Measurements from ENCODE around the gene UNC119.

Gene UNC119

DNA sequence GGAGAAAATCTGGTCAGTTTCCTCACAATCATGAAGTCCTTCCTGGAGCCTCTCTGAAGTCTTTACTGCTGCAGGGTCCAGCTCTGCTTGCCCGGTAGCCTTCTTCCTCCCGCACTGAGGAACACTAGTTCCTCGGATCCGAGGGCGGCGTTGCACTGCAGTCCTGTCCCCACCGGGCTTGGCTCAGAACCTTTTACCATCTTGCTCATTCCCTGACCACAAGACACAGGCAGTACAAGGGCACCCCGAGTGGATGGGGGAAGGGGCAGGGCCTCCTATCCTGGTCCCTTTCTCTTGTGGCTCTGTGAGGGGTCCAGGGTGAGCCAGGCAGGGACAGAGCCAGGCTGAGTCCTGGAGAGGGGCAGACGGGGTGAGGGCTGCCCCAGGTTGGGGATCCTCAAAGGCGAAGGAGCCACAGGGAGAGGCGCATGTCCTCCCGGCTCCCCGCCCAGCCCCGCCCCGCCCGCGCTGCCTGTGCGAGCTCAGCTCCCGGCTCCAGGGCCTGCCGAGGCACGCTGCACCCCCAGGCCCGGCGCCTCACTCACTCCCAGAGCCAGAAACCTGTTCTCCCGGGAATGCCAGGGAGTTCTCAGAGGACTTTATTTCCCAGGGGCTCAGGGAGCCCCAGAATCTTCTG lies 44.7 kb downstream of the UNC119 start:
- no peak overlapping the region for H3K4me3 ChIP-seq (replicated peaks; ENCODE audit: low read depth, low read length)
- TF ChIP-seq, protein P1, sequence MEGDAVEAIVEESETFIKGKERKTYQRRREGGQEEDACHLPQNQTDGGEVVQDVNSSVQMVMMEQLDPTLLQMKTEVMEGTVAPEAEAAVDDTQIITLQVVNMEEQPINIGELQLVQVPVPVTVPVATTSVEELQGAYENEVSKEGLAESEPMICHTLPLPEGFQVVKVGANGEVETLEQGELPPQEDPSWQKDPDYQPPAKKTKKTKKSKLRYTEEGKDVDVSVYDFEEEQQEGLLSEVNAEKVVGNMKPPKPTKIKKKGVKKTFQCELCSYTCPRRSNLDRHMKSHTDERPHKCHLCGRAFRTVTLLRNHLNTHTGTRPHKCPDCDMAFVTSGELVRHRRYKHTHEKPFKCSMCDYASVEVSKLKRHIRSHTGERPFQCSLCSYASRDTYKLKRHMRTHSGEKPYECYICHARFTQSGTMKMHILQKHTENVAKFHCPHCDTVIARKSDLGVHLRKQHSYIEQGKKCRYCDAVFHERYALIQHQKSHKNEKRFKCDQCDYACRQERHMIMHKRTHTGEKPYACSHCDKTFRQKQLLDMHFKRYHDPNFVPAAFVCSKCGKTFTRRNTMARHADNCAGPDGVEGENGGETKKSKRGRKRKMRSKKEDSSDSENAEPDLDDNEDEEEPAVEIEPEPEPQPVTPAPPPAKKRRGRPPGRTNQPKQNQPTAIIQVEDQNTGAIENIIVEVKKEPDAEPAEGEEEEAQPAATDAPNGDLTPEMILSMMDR (IDR thresholded peaks at IDR 0.05; ENCODE audit: low read depth, low read length, missing control alignments) = no peak
- no peak for DNase-seq (ENCODE audit: extremely low read depth, low read depth)

DNA sequence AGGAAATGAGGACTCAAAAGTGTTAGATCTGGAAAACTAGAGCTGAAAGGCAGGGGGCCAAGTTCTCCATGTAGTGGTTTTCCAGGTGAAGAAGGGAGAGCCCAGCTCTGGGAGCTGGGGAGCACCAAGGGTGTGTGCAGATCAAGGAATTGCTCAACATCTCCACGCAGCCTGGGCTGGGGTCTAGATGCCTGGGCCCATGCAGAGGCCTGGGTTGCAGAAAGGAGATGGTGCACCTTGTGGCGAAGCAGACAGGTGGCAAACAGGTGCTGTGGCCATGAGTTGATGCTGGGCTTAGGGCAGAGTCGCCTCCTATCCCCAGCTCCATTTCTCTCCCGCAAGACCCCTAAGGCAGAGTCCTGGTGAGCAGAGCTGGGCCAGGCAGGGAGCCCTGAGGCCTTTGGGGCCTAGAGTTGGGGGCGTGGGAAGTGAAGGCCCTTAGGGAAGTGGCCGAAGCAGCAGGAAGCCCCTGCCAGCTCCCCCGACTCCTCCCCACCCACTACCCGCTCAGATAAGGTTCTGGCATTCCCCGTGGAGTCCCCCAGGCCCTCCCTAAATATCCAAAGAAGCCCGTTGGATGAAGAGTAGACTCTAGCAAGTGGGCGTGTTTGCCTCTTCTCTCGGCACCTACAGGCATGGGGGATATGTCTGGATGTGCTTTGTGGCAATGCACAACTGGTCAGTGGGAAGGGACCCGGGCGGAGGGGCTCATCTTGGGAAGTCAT lies 45.5 kb downstream of the UNC119 start:
- H3K4me3 ChIP-seq (replicated peaks; ENCODE audit: low read depth, low read length) = no peak overlapping the region
- DNase-seq (ENCODE audit: extremely low read depth, low read depth) = no peak
- TF ChIP-seq, protein P1 (IDR thresholded peaks at IDR 0.05; ENCODE audit: low read depth, low read length, missing control alignments) = no peak

DNA sequence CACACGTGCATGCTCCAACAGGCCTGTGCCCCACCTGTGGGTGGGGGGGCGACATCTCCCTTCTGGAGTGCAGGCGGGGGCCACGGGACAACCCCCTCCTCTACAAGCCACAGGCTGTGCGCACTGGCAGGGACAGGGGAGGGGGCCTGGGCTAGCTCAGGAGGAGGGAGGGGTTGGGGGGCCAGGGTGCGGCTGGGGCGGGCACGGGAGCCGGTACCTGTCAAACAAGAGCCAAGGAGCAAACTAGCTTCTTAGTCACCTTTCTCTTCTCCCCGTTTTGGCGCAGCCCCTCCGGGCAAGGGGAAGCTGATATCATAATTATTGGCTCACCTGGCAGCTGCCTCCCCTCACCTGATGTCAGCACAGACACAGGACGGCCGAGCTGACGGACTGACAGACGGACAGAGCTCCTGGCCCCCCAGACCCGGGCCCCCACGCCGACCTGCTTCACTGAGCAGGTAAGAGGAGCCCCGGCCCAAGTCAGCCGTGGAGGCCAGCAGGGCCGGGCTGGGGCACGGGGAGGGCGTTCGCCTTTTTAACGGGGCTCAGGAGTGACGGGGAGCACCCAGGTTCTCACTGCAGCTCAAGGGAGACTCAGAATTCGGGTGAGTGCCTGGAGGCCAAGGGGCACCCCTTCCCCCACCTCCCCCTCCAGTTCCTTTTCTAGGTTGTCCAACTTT lies 46.3 kb downstream of the UNC119 start, which contains the start of gene FOXN1:
Gene FOXN1 (plus strand): TSS at position 363 of the 680 bp plus-strand sequence. CDS start 17,622 bp downstream, outside the sequence.
- TF ChIP-seq, protein P1 (IDR thresholded peaks at IDR 0.05; ENCODE audit: low read depth, low read length, missing control alignments) = no peak
- no peak within 1 kb of the TSS for H3K4me3 ChIP-seq (replicated peaks; ENCODE audit: low read depth, low read length)
- DNase-seq (ENCODE audit: extremely low read depth, low read depth) = no peak

DNA sequence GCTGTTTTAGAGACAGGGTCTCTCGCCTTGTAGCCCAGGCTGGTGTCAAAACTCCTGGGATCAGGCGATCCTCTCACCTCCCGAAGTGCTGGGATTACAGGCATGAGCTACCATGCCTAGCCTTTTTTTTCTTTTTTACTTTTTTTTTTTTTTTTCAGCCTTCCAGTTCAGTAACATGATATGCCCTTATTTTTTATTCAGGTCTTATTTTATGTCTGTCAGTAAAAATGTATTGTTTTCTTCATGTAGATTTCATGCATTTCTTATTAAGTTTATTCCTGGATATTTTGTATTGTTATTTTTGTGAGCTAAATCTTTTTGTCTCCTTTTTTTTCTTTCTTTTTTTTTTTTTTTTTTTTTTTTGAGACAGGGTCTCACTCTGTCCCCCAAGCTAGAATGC lies 49.0 kb downstream of the UNC119 start:
- no peak for DNase-seq (ENCODE audit: extremely low read depth, low read depth)
- TF ChIP-seq, protein P1 (IDR thresholded peaks at IDR 0.05; ENCODE audit: low read depth, low read length, missing control alignments) = no peak
- H3K4me3 ChIP-seq (replicated peaks; ENCODE audit: low read depth, low read length) = no peak overlapping the region

DNA sequence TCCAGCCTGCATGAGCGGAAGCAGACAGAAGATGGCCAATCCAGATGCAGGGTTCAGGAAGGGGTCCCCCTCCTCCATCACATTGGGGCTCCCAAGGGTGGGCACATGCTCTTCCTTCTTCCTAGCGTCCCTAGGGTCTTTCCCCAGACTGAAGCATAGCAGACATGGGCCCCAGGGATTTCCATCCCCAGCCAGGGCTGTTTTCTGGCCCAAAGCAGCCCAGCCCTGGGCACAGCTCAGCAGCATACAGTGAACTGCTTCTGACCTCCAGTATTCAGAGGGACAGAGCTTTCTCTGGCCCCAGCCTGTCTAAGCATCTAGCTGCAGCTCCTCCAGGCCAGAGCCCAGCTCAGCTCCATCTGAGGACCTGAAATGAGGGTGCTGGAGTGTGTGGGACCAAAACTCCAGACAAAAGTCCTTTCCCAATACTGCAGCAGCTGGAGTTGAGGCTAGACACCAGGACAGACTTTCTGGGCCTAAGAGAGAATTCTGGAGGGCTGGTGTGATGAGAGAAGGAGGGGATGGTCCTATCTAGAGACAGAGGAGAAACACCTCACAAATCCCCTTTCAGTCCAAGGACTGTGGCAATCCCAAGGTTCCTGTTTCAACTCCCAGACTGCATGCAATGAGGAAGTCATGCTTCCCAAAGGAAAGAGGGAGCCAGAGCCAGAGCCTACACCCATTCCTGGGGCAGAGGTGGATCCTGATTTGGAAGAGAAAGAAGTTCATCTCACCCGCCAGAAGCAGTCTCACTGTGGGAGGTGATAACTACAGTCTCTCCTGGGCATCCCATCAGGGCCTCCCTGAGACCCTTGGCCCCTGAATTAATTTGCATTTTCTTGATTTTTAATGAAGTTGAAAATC lies 50.8 kb downstream of the UNC119 start:
- no peak overlapping the region for H3K4me3 ChIP-seq (replicated peaks; ENCODE audit: low read depth, low read length)
- DNase-seq (ENCODE audit: extremely low read depth, low read depth) = no peak
- TF ChIP-seq, protein P1 (IDR thresholded peaks at IDR 0.05; ENCODE audit: low read depth, low read length, missing control alignments) = no peak

DNA sequence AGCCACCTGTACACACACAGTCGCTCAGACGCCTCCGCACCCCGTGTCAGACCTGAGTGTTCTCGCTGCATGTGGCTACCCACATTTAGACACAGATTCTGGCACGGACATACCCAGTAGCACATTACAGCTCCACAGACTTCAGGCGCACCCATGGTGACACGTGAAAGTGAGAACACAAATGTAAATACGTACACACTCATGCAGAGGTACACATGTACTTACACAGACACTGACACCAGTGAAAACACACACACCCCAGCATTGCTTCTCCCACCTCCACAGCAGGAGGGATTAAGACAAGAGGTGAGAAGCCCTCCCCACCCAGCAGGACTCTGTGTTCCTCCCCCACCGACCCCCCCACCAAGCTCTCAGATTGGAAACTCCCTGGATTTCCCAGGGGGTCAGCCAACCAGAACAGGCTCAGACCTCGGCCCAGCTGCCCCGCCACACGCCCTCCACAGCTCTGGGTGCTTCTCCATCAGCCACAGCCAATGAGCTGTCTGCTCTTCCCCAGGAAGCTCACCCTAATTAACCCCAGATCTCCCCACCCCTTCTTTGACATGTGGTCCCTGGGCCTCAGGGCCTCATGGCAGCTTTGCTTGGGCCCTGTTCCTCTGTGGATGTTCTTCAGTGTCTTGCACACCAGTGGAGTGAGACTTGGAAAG lies 51.6 kb downstream of the UNC119 start:
- no peak overlapping the region for H3K4me3 ChIP-seq (replicated peaks; ENCODE audit: low read depth, low read length)
- TF ChIP-seq, protein P1 (IDR thresholded peaks at IDR 0.05; ENCODE audit: low read depth, low read length, missing control alignments) = no peak
- DNase-seq (ENCODE audit: extremely low read depth, low read depth) = no peak

Data from HFF-Myc (cell line).